GM18951 (cell line): ENCODE data around the gene NYNRIN.

ENCODE experiments used
- POLR2A ChIP-seq: IDR thresholded peaks from 4 replicates; pipeline ENCODE4 v1.6.1; 2011; ENCODE audit warnings: mild to moderate bottlenecking; ENCODE audit not compliant: insufficient read length, insufficient read depth; ENCODE audit errors: extremely low read depth
- in situ Hi-C: fragments of 300-500 bp; cut with MboI; formaldehyde crosslinking; loops from one replicate; pipeline ENCODE4 v1.12.0; 2022; ENCODE audit warnings: low sequenced_read_pairs, mixed read lengths, inconsistent platforms; ENCODE audit not compliant: unreplicated experiment

Gene NYNRIN

GRCh38 chr14:24365600-24366412 is 33.0 kb upstream of the NYNRIN start:
- TF ChIP-seq POLR2A: no peak
- in situ Hi-C loops: no loop called here

GRCh38 chr14:24366413-24366720 is 32.4 kb upstream of the NYNRIN start:
- in situ Hi-C loops: no loop called here
- no peak for TF ChIP-seq POLR2A

- TF ChIP-seq POLR2A: peak; percentile 50
- in situ Hi-C loops: no loop called here
Measured at GRCh38 chr14:24366721-24367513, 31.9 kb upstream of the NYNRIN start.

GRCh38 chr14:24367514-24368211 is 31.1 kb upstream of the NYNRIN start, which contains the start of gene NFATC4:
Gene NFATC4, plus strand, starts transcription at chr14:24368184. Its CDS starts 157 bp downstream, at chr14:24368341.
- peak; percentile 39 for TF ChIP-seq POLR2A
- in situ Hi-C loops: no loop called here

- TF ChIP-seq POLR2A: no peak
- in situ Hi-C loops: no loop called here
Measured at GRCh38 chr14:24368212-24368561, 30.6 kb upstream of the NYNRIN start.

GRCh38 chr14:24368562-24369252 is 30.1 kb upstream of the NYNRIN start:
- peak; percentile 37 for TF ChIP-seq POLR2A
- in situ Hi-C loops: no loop called here

GRCh38 chr14:24369463-24369862 is 29.3 kb upstream of the NYNRIN start:
- in situ Hi-C loops: no loop called here

GRCh38 chr14:24369907-24370687 is 28.7 kb upstream of the NYNRIN start:
- in situ Hi-C loops: loop anchor here (10.0 kb wide), 1 partner anchor 55 kb away; the partner anchor contains the start of genes CBLN3 and KHNYN
- TF ChIP-seq POLR2A: no peak

More at GRCh38 chr14:24369463-24369862, 29.3 kb upstream of the NYNRIN start:
- TF ChIP-seq POLR2A: no peak

GRCh38 chr14:24370748-24371147 is 28.1 kb upstream of the NYNRIN start:
- in situ Hi-C loops: loop anchor here (10.0 kb wide), 1 partner anchor 54 kb away; the partner anchor contains the start of genes CBLN3 and KHNYN
- no peak for TF ChIP-seq POLR2A

GRCh38 chr14:24371605-24372004 is 27.2 kb upstream of the NYNRIN start:
- in situ Hi-C loops: loop anchor here (10.0 kb wide), 1 partner anchor 53 kb away; the partner anchor contains the start of genes CBLN3 and KHNYN

- no peak for TF ChIP-seq POLR2A
- in situ Hi-C loops: loop anchor here (10.0 kb wide), 1 partner anchor 52 kb away; the partner anchor contains the start of genes CBLN3 and KHNYN
Measured at GRCh38 chr14:24372701-24373416, 25.9 kb upstream of the NYNRIN start.
